HG03575 (cell line): Measurements from ENCODE around the gene TP53TG3E.
"Not testable (repeated sequence)": the region's sequence is repeated elsewhere in the genome, so short reads cannot be mapped to it uniquely, and the experiment has no call there.

ENCODE experiments used
- ATAC-seq: cut with Tn5 transposase; IDR thresholded peaks from one replicate; pipeline ENCODE4 v1.9.1; 2021; ENCODE audit not compliant: unreplicated experiment, insufficient number of reproducible peaks, low FRiP score; ENCODE audit errors: extremely low read depth

TP53TG3E gene, protein sequence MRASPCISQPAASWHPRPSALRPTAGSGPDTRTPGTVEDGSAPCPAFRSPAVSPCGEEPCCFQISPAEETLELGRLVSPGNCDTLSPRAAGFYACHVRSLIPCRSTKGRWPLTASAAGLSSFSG

DNA sequence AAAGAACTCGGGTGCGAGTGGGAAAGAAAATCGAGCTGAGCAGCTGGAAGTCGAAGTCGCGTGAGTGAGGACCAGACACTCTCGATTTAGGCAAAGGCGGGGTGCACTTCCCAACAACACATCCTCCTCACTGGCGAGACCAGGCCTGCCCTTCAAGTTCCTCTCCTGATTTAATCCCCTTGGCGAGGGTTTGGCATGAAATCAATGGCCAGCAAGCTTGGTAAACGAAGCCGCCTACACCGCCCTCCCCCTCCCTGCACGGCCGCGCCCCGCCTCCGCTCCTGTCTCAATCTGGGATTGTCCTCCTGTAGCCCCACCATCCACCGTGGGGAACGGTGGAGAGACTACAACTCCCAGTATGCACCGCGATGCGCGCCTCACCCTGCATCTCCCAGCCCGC, at the start of gene TP53TG3E:
TP53TG3E (plus strand) TSS at position 301 of the 400 bp plus-strand sequence; CDS start at position 369, 68 bp downstream.
- ATAC-seq = not testable (repeated sequence)

DNA sequence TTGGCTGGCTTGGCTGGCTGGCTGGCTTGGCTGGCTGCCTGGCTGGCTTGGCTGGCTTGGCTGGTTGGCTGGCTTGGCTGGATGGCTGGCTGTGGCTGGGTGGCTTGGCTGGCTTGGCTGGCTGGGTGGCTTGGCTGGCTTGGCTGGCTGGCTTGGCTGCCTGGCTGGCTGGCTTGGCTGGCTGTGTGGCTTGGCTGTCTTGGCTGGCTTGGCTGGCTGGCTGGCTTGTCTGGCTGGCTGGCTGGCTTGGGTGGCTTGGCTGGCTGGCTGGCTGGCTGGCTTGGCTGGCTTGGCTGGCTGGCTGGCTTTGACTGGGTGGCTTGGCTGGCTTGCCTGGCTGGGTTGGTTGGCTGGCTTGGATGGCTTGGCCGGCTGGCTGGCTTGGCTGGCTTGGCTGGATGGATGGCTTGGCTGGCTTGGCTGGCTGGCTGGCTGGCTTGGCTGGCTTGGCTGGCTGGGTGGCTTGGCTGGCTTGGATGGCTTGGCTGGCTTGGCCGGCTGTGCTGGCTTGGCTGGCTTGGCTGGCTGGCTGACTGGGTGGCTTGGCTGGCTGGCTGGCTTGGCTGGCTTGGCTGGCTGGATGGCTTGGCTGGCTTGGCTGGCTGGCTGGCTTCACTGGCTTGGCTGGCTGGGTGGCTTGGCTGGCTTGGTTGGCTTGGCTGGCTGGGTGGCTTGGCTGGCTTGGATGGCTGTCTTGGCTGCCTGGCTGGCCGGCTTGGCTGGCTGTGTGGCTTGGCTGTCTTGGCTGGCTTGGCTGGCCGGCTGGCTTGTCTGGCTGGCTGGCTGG, 32.3 kb downstream of the TP53TG3E start:
- not testable (repeated sequence) for ATAC-seq

DNA sequence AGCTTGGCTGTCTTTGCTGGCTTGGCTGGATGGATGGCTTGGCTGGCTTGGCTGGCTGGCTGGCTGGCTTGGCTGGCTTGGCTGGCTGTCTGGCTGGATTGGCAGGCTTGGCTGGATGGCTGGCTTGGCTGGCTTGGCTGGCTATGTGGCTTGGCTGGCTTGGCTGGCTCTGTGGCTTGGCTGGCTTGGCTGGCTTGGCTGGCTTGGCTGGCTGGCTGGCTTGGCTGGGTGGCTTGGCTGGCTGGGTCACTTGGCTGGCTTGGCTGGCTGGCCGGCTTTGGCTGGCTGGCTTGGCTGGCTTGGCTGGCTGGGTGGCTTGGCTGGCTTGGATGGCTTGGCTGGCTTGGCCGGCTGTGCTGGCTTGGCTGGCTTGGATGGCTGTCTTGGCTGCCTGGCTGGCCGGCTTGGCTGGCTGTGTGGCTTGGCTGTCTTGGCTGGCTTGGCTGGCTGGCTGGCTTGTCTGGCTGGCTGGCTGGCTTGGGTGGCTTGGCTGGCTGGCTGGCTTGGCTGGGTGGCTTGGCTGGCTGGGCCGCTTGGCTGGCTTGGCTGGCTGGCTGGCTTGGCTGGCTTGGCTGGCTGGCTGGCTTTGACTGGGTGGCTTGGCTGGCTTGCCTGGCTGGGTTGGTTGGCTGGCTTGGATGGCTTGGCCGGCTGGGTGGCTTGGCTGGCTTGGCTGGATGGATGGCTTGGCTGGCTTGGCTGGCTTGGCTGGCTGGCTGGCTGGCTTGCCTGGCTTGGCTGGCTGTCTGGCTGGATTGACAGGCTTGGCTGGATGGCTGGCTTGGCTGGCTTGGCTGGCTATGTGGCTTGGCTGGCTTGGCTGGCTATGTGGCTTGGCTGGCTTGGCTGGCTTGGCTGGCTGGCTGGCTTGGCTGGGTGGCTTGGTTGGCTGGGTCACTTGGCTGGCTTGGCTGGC, 33.8 kb downstream of the TP53TG3E start:
- ATAC-seq = not testable (repeated sequence)

DNA sequence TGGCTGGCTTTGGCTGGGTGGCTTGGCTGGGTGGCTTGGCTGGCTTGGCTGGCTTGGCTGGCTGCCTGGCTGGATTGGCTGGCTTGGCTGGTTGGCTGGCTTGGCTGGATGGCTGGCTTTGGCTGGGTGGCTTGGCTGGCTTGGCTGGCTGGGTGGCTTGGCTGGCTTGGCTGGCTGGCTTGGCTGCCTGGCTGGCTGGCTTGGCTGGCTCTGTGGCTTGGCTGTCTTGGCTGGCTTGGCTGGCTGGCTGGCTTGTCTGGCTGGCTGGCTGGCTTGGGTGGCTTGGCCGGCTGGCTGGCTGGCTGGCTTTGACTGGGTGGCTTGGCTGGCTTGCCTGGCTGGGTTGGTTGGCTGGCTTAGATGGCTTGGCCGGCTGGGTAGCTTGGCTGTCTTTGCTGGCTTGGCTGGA, 34.4 kb downstream of the TP53TG3E start:
- not testable (repeated sequence) for ATAC-seq

DNA sequence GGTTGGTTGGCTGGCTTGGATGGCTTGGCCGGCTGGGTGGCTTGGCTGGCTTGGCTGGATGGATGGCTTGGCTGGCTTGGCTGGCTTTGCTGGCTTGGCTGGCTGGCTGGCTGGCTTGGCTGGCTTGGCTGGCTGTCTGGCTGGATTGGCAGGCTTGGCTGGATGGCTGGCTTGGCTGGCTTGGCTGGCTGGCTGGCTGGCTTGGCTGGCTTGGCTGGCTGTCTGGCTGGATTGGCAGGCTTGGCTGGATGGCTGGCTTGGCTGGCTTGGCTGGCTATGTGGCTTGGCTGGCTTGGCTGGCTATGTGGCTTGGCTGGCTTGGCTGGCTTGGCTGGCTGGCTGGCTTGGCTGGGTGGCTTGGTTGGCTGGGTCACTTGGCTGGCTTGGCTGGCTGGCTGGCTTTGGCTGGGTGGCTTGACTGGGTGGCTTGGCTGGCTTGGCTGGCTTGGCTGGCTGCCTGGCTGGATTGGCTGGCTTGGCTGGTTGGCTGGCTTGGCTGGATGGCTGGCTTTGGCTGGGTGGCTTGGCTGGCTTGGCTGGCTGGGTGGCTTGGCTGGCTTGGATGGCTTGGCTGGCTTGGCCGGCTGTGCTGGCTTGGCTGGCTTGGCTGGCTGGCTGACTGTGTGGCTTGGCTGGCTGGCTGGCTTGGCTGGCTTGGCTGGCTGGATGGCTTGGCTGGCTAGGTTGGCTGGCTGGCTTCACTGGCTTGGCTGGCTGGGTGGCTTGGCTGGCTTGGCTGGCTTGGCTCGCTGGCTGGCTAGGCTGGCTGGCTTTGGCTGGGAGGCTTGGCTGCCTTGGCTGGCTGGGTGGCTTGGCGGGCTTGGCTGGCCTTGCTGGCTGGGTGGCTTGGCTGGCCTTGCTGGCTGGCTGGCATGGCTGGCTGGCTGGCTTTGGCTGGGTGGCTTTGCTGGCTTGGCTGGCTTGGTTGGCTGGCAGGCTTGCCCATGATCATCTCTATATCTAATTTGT, 35.3 kb downstream of the TP53TG3E start:
- ATAC-seq = not testable (repeated sequence)
